Measurements from ENCODE around the gene CMTR1.
"Not testable (repeated sequence)": the region's sequence is repeated elsewhere in the genome, so short reads cannot be mapped to it uniquely, and the experiment has no call there.

Gene CMTR1

GRCh38 chr6:37432916-37433656 lies at the start of gene CMTR1:
Gene CMTR1, plus strand, starts transcription at chr6:37433221. Its CDS starts 2,409 bp downstream, at chr6:37435630.
- peak; percentile 81 for DNase-seq

- no peak for DNase-seq
Measured at GRCh38 chr6:37388578-37388977, 44.4 kb upstream of the CMTR1 start.

GRCh38 chr6:37389857-37390256 lies 43.2 kb upstream of the CMTR1 start:
- no peak for DNase-seq

GRCh38 chr6:37391120-37391519 lies 41.9 kb upstream of the CMTR1 start:
- DNase-seq: no peak

GRCh38 chr6:37392821-37393220 lies 40.2 kb upstream of the CMTR1 start:
- no peak for DNase-seq

- DNase-seq: no peak
Measured at GRCh38 chr6:37393381-37393929, 39.6 kb upstream of the CMTR1 start.

GRCh38 chr6:37396571-37397180 lies 36.3 kb upstream of the CMTR1 start:
- DNase-seq: no peak

- no peak for DNase-seq
Measured at GRCh38 chr6:37399131-37399530, 33.9 kb upstream of the CMTR1 start.

GRCh38 chr6:37399795-37400490 lies 33.1 kb upstream of the CMTR1 start:
- DNase-seq: no peak

- DNase-seq: not testable (repeated sequence)
Measured at GRCh38 chr6:37401658-37402057, 31.4 kb upstream of the CMTR1 start.

- DNase-seq: no peak
Measured at GRCh38 chr6:37406726-37407341, 26.2 kb upstream of the CMTR1 start.

GRCh38 chr6:37407948-37408347 lies 25.1 kb upstream of the CMTR1 start:
- DNase-seq: no peak

GRCh38 chr6:37409501-37409900 lies 23.5 kb upstream of the CMTR1 start:
- DNase-seq: no peak

GRCh38 chr6:37417393-37417792 lies 15.6 kb upstream of the CMTR1 start:
- DNase-seq: no peak

GRCh38 chr6:37418722-37419121 lies 14.3 kb upstream of the CMTR1 start:
- no peak for DNase-seq

GRCh38 chr6:37426058-37426944 lies 6.7 kb upstream of the CMTR1 start:
- DNase-seq: no peak

- DNase-seq: no peak
Measured at GRCh38 chr6:37426945-37427510, 6.0 kb upstream of the CMTR1 start.

- no peak for DNase-seq
Measured at GRCh38 chr6:37429352-37429750, 3.7 kb upstream of the CMTR1 start.

GRCh38 chr6:37432590-37432915 lies 468 bp upstream of the CMTR1 start:
- DNase-seq: no peak

- DNase-seq: no peak
Measured at GRCh38 chr6:37433657-37434271, 743 bp downstream of the CMTR1 start.

GRCh38 chr6:37435373-37435772 lies 2.4 kb downstream of the CMTR1 start:
- DNase-seq: no peak

- DNase-seq: no peak
Measured at GRCh38 chr6:37435816-37436215, 2.8 kb downstream of the CMTR1 start.

Measured in COR-L47 (cell line).